Nephron progenitor cell (in vitro differentiated cells): ENCODE measurements around the gene FRMD1.

Experiments
- DNase-seq: peaks from one replicate; pipeline ENCODE4 v3.0.0; 2021
- H3K27ac Mint-ChIP-seq: 2 replicates; pipeline ENCODE4 v1.8.0; 2021; ENCODE audit warnings: mild to moderate bottlenecking, moderate library complexity, mixed read lengths
- H3K27me3 Mint-ChIP-seq: 2 replicates; pipeline ENCODE4 v1.8.0; 2021; ENCODE audit warnings: mild to moderate bottlenecking, low read depth, mixed read lengths; ENCODE audit not compliant: poor library complexity
- H3K36me3 Mint-ChIP-seq: 2 replicates; pipeline ENCODE4 v1.8.0; 2021; ENCODE audit warnings: low read depth, mixed read lengths
- H3K4me1 Mint-ChIP-seq: 2 replicates; pipeline ENCODE4 v1.8.0; 2021; ENCODE audit warnings: mixed read lengths
- H3K4me3 Mint-ChIP-seq: 2 replicates; pipeline ENCODE4 v1.8.0; 2021; ENCODE audit warnings: mild to moderate bottlenecking, moderate library complexity, mixed read lengths
- H3K9me3 Mint-ChIP-seq: 2 replicates; pipeline ENCODE4 v1.8.0; 2021; ENCODE audit warnings: mild to moderate bottlenecking, moderate library complexity, mixed read lengths
- TF ChIP-seq, protein P1 (sequence below): fragments of 200-600 bp; sonication (generic); IDR thresholded peaks from 2 replicates; pipeline ENCODE4 v1.5.0; 2021; ENCODE audit warnings: antibody characterized with exemption

The FRMD1 gene

GRCh38 chr6:168039849-168040248 is 39.2 kb downstream of the FRMD1 start:
- no peak overlapping the region for H3K27ac Mint-ChIP-seq
- H3K4me1 Mint-ChIP-seq = peaks cover 15% of the 10 kb centered on the region
- TF ChIP-seq, protein P1, sequence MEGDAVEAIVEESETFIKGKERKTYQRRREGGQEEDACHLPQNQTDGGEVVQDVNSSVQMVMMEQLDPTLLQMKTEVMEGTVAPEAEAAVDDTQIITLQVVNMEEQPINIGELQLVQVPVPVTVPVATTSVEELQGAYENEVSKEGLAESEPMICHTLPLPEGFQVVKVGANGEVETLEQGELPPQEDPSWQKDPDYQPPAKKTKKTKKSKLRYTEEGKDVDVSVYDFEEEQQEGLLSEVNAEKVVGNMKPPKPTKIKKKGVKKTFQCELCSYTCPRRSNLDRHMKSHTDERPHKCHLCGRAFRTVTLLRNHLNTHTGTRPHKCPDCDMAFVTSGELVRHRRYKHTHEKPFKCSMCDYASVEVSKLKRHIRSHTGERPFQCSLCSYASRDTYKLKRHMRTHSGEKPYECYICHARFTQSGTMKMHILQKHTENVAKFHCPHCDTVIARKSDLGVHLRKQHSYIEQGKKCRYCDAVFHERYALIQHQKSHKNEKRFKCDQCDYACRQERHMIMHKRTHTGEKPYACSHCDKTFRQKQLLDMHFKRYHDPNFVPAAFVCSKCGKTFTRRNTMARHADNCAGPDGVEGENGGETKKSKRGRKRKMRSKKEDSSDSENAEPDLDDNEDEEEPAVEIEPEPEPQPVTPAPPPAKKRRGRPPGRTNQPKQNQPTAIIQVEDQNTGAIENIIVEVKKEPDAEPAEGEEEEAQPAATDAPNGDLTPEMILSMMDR = no peak
- peaks cover 77% of the 10 kb centered on the region for H3K9me3 Mint-ChIP-seq
- H3K27me3 Mint-ChIP-seq = peaks cover 18% of the 10 kb centered on the region
- DNase-seq = peak; percentile 43
- no peak overlapping the region for H3K4me3 Mint-ChIP-seq
- peaks cover 24% of the 10 kb centered on the region for H3K36me3 Mint-ChIP-seq

DNA sequence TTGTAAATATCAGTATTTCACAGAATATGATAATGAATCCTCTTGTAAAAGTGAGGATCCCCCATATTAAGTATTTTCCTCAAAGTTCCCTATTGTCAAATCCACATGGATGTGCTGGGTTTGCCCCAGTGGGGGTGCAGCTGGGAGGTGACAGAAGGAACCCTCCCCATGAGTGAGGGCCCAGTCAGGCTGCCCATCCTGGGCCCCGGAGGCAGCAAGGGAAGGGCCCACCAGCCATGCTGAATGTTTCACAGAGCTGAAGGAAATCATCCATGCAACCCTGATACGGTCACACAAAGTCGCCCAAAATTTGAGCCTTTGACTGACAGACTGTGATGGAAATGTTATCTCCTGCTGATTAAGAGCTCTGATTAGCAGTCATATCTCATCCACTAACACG is 39.7 kb downstream of the FRMD1 start:
- peaks cover 15% of the 10 kb centered on the region for H3K4me1 Mint-ChIP-seq
- peaks cover 82% of the 10 kb centered on the region for H3K9me3 Mint-ChIP-seq
- TF ChIP-seq, protein P1 = no peak
- H3K36me3 Mint-ChIP-seq = peaks cover 24% of the 10 kb centered on the region
- H3K27me3 Mint-ChIP-seq = peaks cover 20% of the 10 kb centered on the region
- H3K4me3 Mint-ChIP-seq = no peak overlapping the region
- DNase-seq = no peak
- no peak overlapping the region for H3K27ac Mint-ChIP-seq

DNA sequence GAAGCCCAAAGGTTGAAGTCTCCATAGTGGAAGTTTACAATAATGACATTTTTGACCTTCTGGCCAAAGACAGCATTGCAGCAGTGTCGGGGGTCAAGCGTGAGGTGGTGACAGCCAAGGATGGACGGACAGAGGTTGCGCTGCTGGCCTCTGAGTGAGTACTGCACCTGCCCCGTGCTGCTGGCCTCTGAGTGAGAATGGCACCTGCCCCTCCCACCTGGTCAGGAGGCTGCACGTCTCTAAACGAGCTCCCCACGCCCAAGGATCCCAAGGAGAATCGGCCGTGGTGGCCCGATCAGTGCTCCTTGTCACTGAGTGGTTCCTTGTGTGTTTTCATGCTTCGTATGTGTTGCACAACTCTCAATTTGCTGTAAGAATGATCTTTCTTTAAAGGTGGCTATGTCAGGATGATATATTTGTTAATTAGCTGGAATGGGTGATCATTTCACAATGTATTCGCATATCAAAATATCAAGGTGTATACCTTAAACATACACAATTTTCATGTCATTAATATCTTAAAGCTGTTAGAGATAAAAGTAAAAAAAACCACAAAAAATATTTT is 40.4 kb downstream of the FRMD1 start:
- H3K27ac Mint-ChIP-seq = no peak overlapping the region
- no peak overlapping the region for H3K4me3 Mint-ChIP-seq
- peaks cover 20% of the 10 kb centered on the region for H3K27me3 Mint-ChIP-seq
- peaks cover 15% of the 10 kb centered on the region for H3K4me1 Mint-ChIP-seq
- H3K9me3 Mint-ChIP-seq = peaks cover 82% of the 10 kb centered on the region
- no peak for DNase-seq
- peaks cover 24% of the 10 kb centered on the region for H3K36me3 Mint-ChIP-seq
- TF ChIP-seq, protein P1 = no peak

DNA sequence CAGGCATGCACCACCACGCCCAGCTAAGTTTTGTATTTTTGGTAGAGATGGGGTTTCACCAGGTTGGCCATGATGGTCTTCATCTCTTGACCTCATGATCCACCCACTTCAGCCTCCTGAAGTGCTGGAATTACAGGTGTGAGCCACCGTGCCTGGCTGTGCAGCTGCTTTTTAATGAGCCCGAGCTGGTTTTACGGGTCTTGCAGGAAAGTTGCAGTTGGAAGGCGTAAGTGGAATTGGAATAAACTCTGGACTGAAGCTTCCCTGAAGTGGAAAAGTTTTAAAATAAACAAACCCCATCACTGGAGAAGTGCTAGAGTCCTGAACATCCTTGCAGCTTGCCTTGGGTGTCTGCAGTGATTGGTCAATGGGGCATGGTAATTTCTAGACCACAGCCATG is 41.2 kb downstream of the FRMD1 start:
- Mint-ChIP-seq H3K4me3 (no peak overlapping the region), H3K27me3 (peaks cover 20% of the 10 kb centered on the region), H3K4me1 (peaks cover 15% of the 10 kb centered on the region), H3K9me3 (peaks cover 81% of the 10 kb centered on the region), H3K36me3 (peaks cover 24% of the 10 kb centered on the region), H3K27ac (no peak overlapping the region)
- TF ChIP-seq, protein P1 = no peak
- no peak for DNase-seq

- H3K27ac Mint-ChIP-seq = no peak overlapping the region
- no peak overlapping the region for H3K4me3 Mint-ChIP-seq
- peaks cover 24% of the 10 kb centered on the region for H3K36me3 Mint-ChIP-seq
- peaks cover 77% of the 10 kb centered on the region for H3K9me3 Mint-ChIP-seq
- DNase-seq = no peak
- TF ChIP-seq, protein P1 = no peak
- peaks cover 15% of the 10 kb centered on the region for H3K4me1 Mint-ChIP-seq
- peaks cover 20% of the 10 kb centered on the region for H3K27me3 Mint-ChIP-seq
Observed at GRCh38 chr6:168037242-168037641, 41.8 kb downstream of the FRMD1 start.
